GM23338 (cell line): ENCODE results near the gene PIR.

Source experiments
- CREB1 ChIP-seq: fragments of 250-450 bp; sonication (Bioruptor Pico); IDR thresholded peaks from 2 replicates; pipeline ENCODE4 v1.5.0; 2020; ENCODE audit warnings: low read depth, mild to moderate bottlenecking, moderate library complexity
- CTCF ChIP-seq, 2 experiments: fragments of 200-600 bp in 1 of 2; sonication (generic) in 1 of 2; conservative IDR thresholded peaks; 2 replicates each; pipeline versions ENCODE4 v1.5.1 to v1.6.1; 2016 to 2017; ENCODE audit warnings: antibody characterized with exemption in 2 of 2, low read depth in 2 of 2, mild to moderate bottlenecking in 2 of 2, moderate library complexity in 1 of 2
- ETS1 ChIP-seq: IDR thresholded peaks from 2 replicates; pipeline ENCODE4 v1.6.1; 2016; ENCODE audit warnings: antibody characterized with exemption
- EZH2 ChIP-seq: fragments of 200-600 bp; sonication (generic); IDR thresholded peaks from one replicate; pipeline ENCODE4 v1.8.0; 2017; ENCODE audit warnings: antibody characterized with exemption, mild to moderate bottlenecking, low read depth; ENCODE audit not compliant: unreplicated experiment
- EZH2phosphoT487 ChIP-seq: fragments of 200-600 bp; sonication (generic); IDR thresholded peaks from one replicate; pipeline ENCODE4 v1.8.1; 2018; ENCODE audit warnings: antibody characterized with exemption; ENCODE audit not compliant: unreplicated experiment
- JUNB ChIP-seq: IDR thresholded peaks from one replicate; pipeline ENCODE4 v1.6.1; 2016; ENCODE audit warnings: antibody characterized with exemption; ENCODE audit not compliant: unreplicated experiment
- NANOG ChIP-seq: IDR thresholded peaks from 2 replicates; pipeline ENCODE4 v1.6.1; 2016; ENCODE audit warnings: antibody characterized with exemption, borderline replicate concordance
- POLR2AphosphoS5 ChIP-seq: IDR thresholded peaks from 2 replicates; pipeline ENCODE4 v1.6.1; 2016; ENCODE audit warnings: antibody characterized with exemption, low read depth
- REST ChIP-seq: IDR thresholded peaks from one replicate; pipeline ENCODE4 v1.6.1; 2018; ENCODE audit warnings: antibody characterized with exemption; ENCODE audit not compliant: unreplicated experiment
- ZNF331 ChIP-seq: fragments of 250-450 bp; sonication (Bioruptor Pico); IDR thresholded peaks from 2 replicates; pipeline ENCODE4 v1.5.0; 2020; ENCODE audit warnings: low read depth, mild to moderate bottlenecking, moderate library complexity
- ZNF462 ChIP-seq: fragments of 250-450 bp; sonication (Bioruptor Pico); IDR thresholded peaks from 2 replicates; pipeline ENCODE4 v1.5.0; 2020; ENCODE audit warnings: mild to moderate bottlenecking, moderate library complexity

GRCh38 chrX:15451913-15452312, 41.2 kb downstream of the PIR start:
- TF ChIP-seq CTCF (conservative IDR thresholded peaks at IDR 0.05; ENCODE audit: low read depth in 2 of 2): no peak
- TF ChIP-seq REST: no peak
- TF ChIP-seq POLR2AphosphoS5: no peak
- TF ChIP-seq JUNB: no peak
- TF ChIP-seq EZH2: no peak
- TF ChIP-seq CREB1: no peak
- no peak for TF ChIP-seq EZH2phosphoT487
- no peak for TF ChIP-seq ZNF462
- TF ChIP-seq ETS1: no peak
- TF ChIP-seq NANOG: no peak
- TF ChIP-seq ZNF331 (CRISPR knock-in tag): no peak
